Epithelial cell of proximal tubule (primary cell): ENCODE measurements around the gene CNR2. TPM values are rescaled to one million over a fixed set of nuclear protein-coding genes. Genes with fewer than 3 reads are reported as not detected.
"Not testable (repeated sequence)": the region's sequence is repeated elsewhere in the genome, so short reads cannot be mapped to it uniquely, and the experiment has no call there.

Experiments used
- DNase-seq: peaks from one replicate; pipeline ENCODE4 v3.0.0-alpha.2; 2011; ENCODE audit warnings: low read depth
- H3K4me3 ChIP-seq: 2 replicates; pipeline ENCODE4 v1.5.1; 2011; ENCODE audit warnings: low read depth, mild to moderate bottlenecking, low read length
- CTCF ChIP-seq: conservative IDR thresholded peaks from 2 replicates; pipeline ENCODE4 v1.5.1; 2012; ENCODE audit warnings: low read depth, mild to moderate bottlenecking, low read length
- total RNA-seq: library from RNA; depleted of rRNA; stranded (reverse); fragments of >200 nt; gene quantifications from 2 replicates; pipeline ENCODE4 v1.2.3, GENCODE V29; 2015

Gene CNR2
- total RNA-seq, 1 donor from 2014 or later, result not detected

GRCh38 chr1:23827717-23828116 lies 85.4 kb downstream of the CNR2 start:
- no peak overlapping the region for H3K4me3 ChIP-seq
- DNase-seq, result no peak
- no peak for TF ChIP-seq CTCF

- not testable (repeated sequence) for H3K4me3 ChIP-seq, DNase-seq
Observed at GRCh38 chr1:23826590-23826989, 86.6 kb downstream of the CNR2 start.

- no peak for TF ChIP-seq CTCF
- no peak for DNase-seq
- H3K4me3 ChIP-seq, result peak overlapping the region; percentile 100
Observed at GRCh38 chr1:23825762-23826522, 87.2 kb downstream of the CNR2 start.

GRCh38 chr1:23825076-23825761 lies 87.9 kb downstream of the CNR2 start, which contains the start of gene HMGCL:
TSS of gene HMGCL (minus strand) at chr1:23825429. CDS start at chr1:23825415, 14 bp downstream.
- peak; percentile 23 for DNase-seq
- H3K4me3 ChIP-seq, result peak within 1 kb of the TSS; percentile 100
- no peak for TF ChIP-seq CTCF

GRCh38 chr1:23824711-23825075 lies 88.5 kb downstream of the CNR2 start:
- no peak for TF ChIP-seq CTCF
- no peak for DNase-seq

GRCh38 chr1:23823767-23824166 lies 89.4 kb downstream of the CNR2 start:
- no peak for TF ChIP-seq CTCF
- H3K4me3 ChIP-seq, result peak overlapping the region; percentile 100
- no peak for DNase-seq

More at GRCh38 chr1:23824711-23825075, 88.5 kb downstream of the CNR2 start:
- H3K4me3 ChIP-seq, result peak overlapping the region; percentile 100

Other genes with a start within 250 kb of the CNR2 start
- 1,041 and 1,407 TPM in 2 replicates for gene RPL11, start 221.6 kb downstream of the CNR2 start, total RNA-seq
- gene ELOA, start 169.9 kb downstream of the CNR2 start, total RNA-seq, result 27.9 and 30.2 TPM in 2 replicates
- gene PITHD1, start 134.9 kb downstream of the CNR2 start, total RNA-seq, result 39.0 and 47.0 TPM in 2 replicates
- gene LYPLA2, start 122.2 kb downstream of the CNR2 start, total RNA-seq, result 129 and 160 TPM in 2 replicates
- gene GALE, start 112.6 kb downstream of the CNR2 start, total RNA-seq, result 126 and 131 TPM in 2 replicates
- gene HMGCL, start 87.9 kb downstream of the CNR2 start, total RNA-seq, result 22.1 and 38.5 TPM in 2 replicates
- gene FUCA1, start 45.1 kb downstream of the CNR2 start, total RNA-seq, result 31.9 and 33.8 TPM in 2 replicates
- 92.1 and 100 TPM in 2 replicates for gene PNRC2, start 46.5 kb upstream of the CNR2 start, total RNA-seq
- gene SRSF10, start 67.0 kb upstream of the CNR2 start, total RNA-seq, result 97.3 and 100 TPM in 2 replicates
- 1.7 and 2.2 TPM in 2 replicates for gene MYOM3, start 198.8 kb upstream of the CNR2 start, total RNA-seq
- gene IL22RA1, start 229.8 kb upstream of the CNR2 start, total RNA-seq, result 0.07 TPM in 1 of 2 replicates, not detected in the other